Caki2 (cell line): ENCODE data around the gene EPHA2. TPM values are rescaled to one million over a fixed set of nuclear protein-coding genes. Genes with fewer than 3 reads are reported as not detected.

Experiments used
- DNase-seq: peaks from one replicate; pipeline ENCODE4 v3.0.0-alpha.2; 2015; ENCODE audit warnings: low read depth
- in situ Hi-C: cut with HindIII; loops from 2 replicates; pipeline ENCODE4 v1.10.0; 2016; ENCODE audit warnings: low sequenced_read_pairs, low pct_unique_long_range_greater_than_20kb, mixed read lengths
- total RNA-seq: library from RNA; depleted of rRNA; stranded (reverse); fragments of >200 nt; shearing (Covaris generic); gene quantifications from 2 replicates; pipeline ENCODE4 v1.2.3, GENCODE V29; 2014; ENCODE audit warnings: low replicate concordance

The EPHA2 gene
- total RNA-seq, 1 experiment from 2014 or later: 64.0 TPM

- DNase-seq: no peak
- in situ Hi-C loops: no loop called here
Observed at GRCh38 chr1:16186655-16187235, 30.9 kb upstream of the EPHA2 start.

GRCh38 chr1:16184557-16185303 lies 28.9 kb upstream of the EPHA2 start:
- in situ Hi-C loops: no loop called here
- no peak for DNase-seq

- no peak for DNase-seq
- in situ Hi-C loops: no loop called here
Observed at GRCh38 chr1:16183765-16184556, 28.1 kb upstream of the EPHA2 start.

- DNase-seq: peak; percentile 74
- in situ Hi-C loops: no loop called here
Observed at GRCh38 chr1:16183179-16183578, 27.3 kb upstream of the EPHA2 start.

- DNase-seq: peak; percentile 96
- in situ Hi-C loops: no loop called here
Observed at GRCh38 chr1:16181887-16182719, 26.2 kb upstream of the EPHA2 start.

- DNase-seq: peak; percentile 50
- in situ Hi-C loops: no loop called here
Observed at GRCh38 chr1:16180291-16180824, 24.5 kb upstream of the EPHA2 start.

GRCh38 chr1:16178596-16179497 lies 23.0 kb upstream of the EPHA2 start:
- in situ Hi-C loops: no loop called here

GRCh38 chr1:16177306-16177705 lies 21.4 kb upstream of the EPHA2 start:
- in situ Hi-C loops: no loop called here
- no peak for DNase-seq

More at GRCh38 chr1:16178596-16179497, 23.0 kb upstream of the EPHA2 start:
- peak; percentile 90 for DNase-seq

GRCh38 chr1:16176653-16177052 lies 20.8 kb upstream of the EPHA2 start:
- DNase-seq: no peak
- in situ Hi-C loops: no loop called here

- peak; percentile 78 for DNase-seq
- in situ Hi-C loops: no loop called here
Observed at GRCh38 chr1:16175610-16176553, 20.0 kb upstream of the EPHA2 start.

GRCh38 chr1:16174886-16175598 lies 19.2 kb upstream of the EPHA2 start:
- DNase-seq: no peak
- in situ Hi-C loops: no loop called here

GRCh38 chr1:16174261-16174868 lies 18.5 kb upstream of the EPHA2 start:
- DNase-seq: no peak

GRCh38 chr1:16173447-16174260 lies 17.8 kb upstream of the EPHA2 start:
- in situ Hi-C loops: no loop called here

More at GRCh38 chr1:16174261-16174868, 18.5 kb upstream of the EPHA2 start:
- in situ Hi-C loops: no loop called here

GRCh38 chr1:16172964-16173446 lies 17.1 kb upstream of the EPHA2 start:
- in situ Hi-C loops: no loop called here
- DNase-seq: no peak

More at GRCh38 chr1:16173447-16174260, 17.8 kb upstream of the EPHA2 start:
- DNase-seq: peak; percentile 91
